ENCODE measurements around the gene DCST1.

Gene DCST1

GRCh38 chr1:155026588-155026987 lies 7.0 kb upstream of the DCST1 start:
- Mint-ChIP-seq H3K4me1 (ENCODE audit: low read depth) (peaks cover 4% of the 10 kb centered on the region), H3K36me3 (ENCODE audit: low read depth) (no peaks in the 10 kb centered on the region), H3K4me3 (no peak overlapping the region), H3K9me3 (no peaks in the 10 kb centered on the region), H3K27me3 (ENCODE audit: low read depth) (no peaks in the 10 kb centered on the region), H3K27ac (no peak overlapping the region)

GRCh38 chr1:155029513-155030242 lies 3.9 kb upstream of the DCST1 start:
- no peak overlapping the region for H3K27ac Mint-ChIP-seq
- no peaks in the 10 kb centered on the region for H3K4me1 Mint-ChIP-seq (ENCODE audit: low read depth)
- no peaks in the 10 kb centered on the region for H3K27me3 Mint-ChIP-seq (ENCODE audit: low read depth)
- H3K36me3 Mint-ChIP-seq (ENCODE audit: low read depth): no peaks in the 10 kb centered on the region
- no peaks in the 10 kb centered on the region for H3K9me3 Mint-ChIP-seq
- H3K4me3 Mint-ChIP-seq: no peak overlapping the region

GRCh38 chr1:155030243-155030795 lies 3.3 kb upstream of the DCST1 start:
- H3K4me1 Mint-ChIP-seq (ENCODE audit: low read depth): no peaks in the 10 kb centered on the region
- H3K27ac Mint-ChIP-seq: no peak overlapping the region
- no peaks in the 10 kb centered on the region for H3K36me3 Mint-ChIP-seq (ENCODE audit: low read depth)
- H3K27me3 Mint-ChIP-seq (ENCODE audit: low read depth): no peaks in the 10 kb centered on the region
- no peaks in the 10 kb centered on the region for H3K9me3 Mint-ChIP-seq
- H3K4me3 Mint-ChIP-seq: no peak overlapping the region

GRCh38 chr1:155030899-155031298 lies 2.7 kb upstream of the DCST1 start:
- Mint-ChIP-seq H3K27ac (no peak overlapping the region), H3K4me3 (no peak overlapping the region), H3K4me1 (ENCODE audit: low read depth) (no peaks in the 10 kb centered on the region)

GRCh38 chr1:155032886-155033285 lies 738 bp upstream of the DCST1 start:
- Mint-ChIP-seq H3K4me1 (ENCODE audit: low read depth) (no peaks in the 10 kb centered on the region), H3K4me3 (no peak overlapping the region), H3K36me3 (ENCODE audit: low read depth) (no peaks in the 10 kb centered on the region), H3K9me3 (no peaks in the 10 kb centered on the region), H3K27ac (no peak overlapping the region), H3K27me3 (ENCODE audit: low read depth) (peaks cover 11% of the 10 kb centered on the region)

More at GRCh38 chr1:155030899-155031298, 2.7 kb upstream of the DCST1 start:
- Mint-ChIP-seq H3K9me3 (no peaks in the 10 kb centered on the region), H3K36me3 (ENCODE audit: low read depth) (no peaks in the 10 kb centered on the region), H3K27me3 (ENCODE audit: low read depth) (no peaks in the 10 kb centered on the region)

GRCh38 chr1:155034318-155035208 lies 939 bp downstream of the DCST1 start:
- no peak overlapping the region for H3K27ac Mint-ChIP-seq
- no peaks in the 10 kb centered on the region for H3K36me3 Mint-ChIP-seq (ENCODE audit: low read depth)
- no peaks in the 10 kb centered on the region for H3K9me3 Mint-ChIP-seq
- peaks cover 19% of the 10 kb centered on the region for H3K27me3 Mint-ChIP-seq (ENCODE audit: low read depth)
- no peak overlapping the region for H3K4me3 Mint-ChIP-seq
- H3K4me1 Mint-ChIP-seq (ENCODE audit: low read depth): no peaks in the 10 kb centered on the region

GRCh38 chr1:155035936-155036335 lies 2.3 kb downstream of the DCST1 start:
- Mint-ChIP-seq H3K9me3 (no peaks in the 10 kb centered on the region), H3K36me3 (ENCODE audit: low read depth) (no peaks in the 10 kb centered on the region), H3K4me1 (ENCODE audit: low read depth) (no peaks in the 10 kb centered on the region), H3K27ac (no peak overlapping the region), H3K27me3 (ENCODE audit: low read depth) (peaks cover 19% of the 10 kb centered on the region), H3K4me3 (no peak overlapping the region)

GRCh38 chr1:155037043-155037442 lies 3.4 kb downstream of the DCST1 start:
- H3K9me3 Mint-ChIP-seq: no peaks in the 10 kb centered on the region
- no peak overlapping the region for H3K4me3 Mint-ChIP-seq
- H3K4me1 Mint-ChIP-seq (ENCODE audit: low read depth): no peaks in the 10 kb centered on the region
- no peak overlapping the region for H3K27ac Mint-ChIP-seq
- H3K27me3 Mint-ChIP-seq (ENCODE audit: low read depth): peaks cover 19% of the 10 kb centered on the region
- no peaks in the 10 kb centered on the region for H3K36me3 Mint-ChIP-seq (ENCODE audit: low read depth)

GRCh38 chr1:155037851-155038441 lies 4.3 kb downstream of the DCST1 start:
- Mint-ChIP-seq H3K27me3 (ENCODE audit: low read depth) (peaks cover 24% of the 10 kb centered on the region), H3K4me1 (ENCODE audit: low read depth) (no peaks in the 10 kb centered on the region), H3K27ac (no peak overlapping the region), H3K36me3 (ENCODE audit: low read depth) (no peaks in the 10 kb centered on the region), H3K4me3 (no peak overlapping the region), H3K9me3 (no peaks in the 10 kb centered on the region)

- H3K9me3 Mint-ChIP-seq: no peaks in the 10 kb centered on the region
These were observed 5.1 kb downstream of the DCST1 start for GRCh38 chr1:155038602-155039307.

GRCh38 chr1:155039308-155039669 lies 5.7 kb downstream of the DCST1 start:
- Mint-ChIP-seq H3K4me3 (no peak overlapping the region), H3K36me3 (ENCODE audit: low read depth) (no peaks in the 10 kb centered on the region), H3K4me1 (ENCODE audit: low read depth) (no peaks in the 10 kb centered on the region), H3K27me3 (ENCODE audit: low read depth) (peaks cover 24% of the 10 kb centered on the region), H3K27ac (no peak overlapping the region), H3K9me3 (no peaks in the 10 kb centered on the region)

More at GRCh38 chr1:155038602-155039307, 5.1 kb downstream of the DCST1 start:
- Mint-ChIP-seq H3K4me3 (no peak overlapping the region), H3K4me1 (ENCODE audit: low read depth) (no peaks in the 10 kb centered on the region), H3K27ac (no peak overlapping the region), H3K36me3 (ENCODE audit: low read depth) (no peaks in the 10 kb centered on the region), H3K27me3 (ENCODE audit: low read depth) (peaks cover 24% of the 10 kb centered on the region)

- H3K27ac Mint-ChIP-seq: no peak overlapping the region
- no peak overlapping the region for H3K4me3 Mint-ChIP-seq
- H3K36me3 Mint-ChIP-seq (ENCODE audit: low read depth): no peaks in the 10 kb centered on the region
- H3K4me1 Mint-ChIP-seq (ENCODE audit: low read depth): peaks cover 7% of the 10 kb centered on the region
- peaks cover 24% of the 10 kb centered on the region for H3K27me3 Mint-ChIP-seq (ENCODE audit: low read depth)
- no peaks in the 10 kb centered on the region for H3K9me3 Mint-ChIP-seq
These were observed 6.9 kb downstream of the DCST1 start for GRCh38 chr1:155040358-155041093.

- Mint-ChIP-seq H3K27ac (no peak overlapping the region), H3K27me3 (ENCODE audit: low read depth) (peaks cover 14% of the 10 kb centered on the region), H3K9me3 (no peaks in the 10 kb centered on the region)
These were observed 9.2 kb downstream of the DCST1 start for GRCh38 chr1:155042789-155043188.

More at GRCh38 chr1:155042789-155043188, 9.2 kb downstream of the DCST1 start:
- Mint-ChIP-seq H3K4me3 (no peak overlapping the region), H3K4me1 (ENCODE audit: low read depth) (peaks cover 7% of the 10 kb centered on the region), H3K36me3 (ENCODE audit: low read depth) (no peaks in the 10 kb centered on the region)
